SK-MEL-5 (cell line): ENCODE results near the gene C1orf198. TPM values are rescaled to one million over a fixed set of nuclear protein-coding genes. Genes with fewer than 3 reads are reported as not detected.

ENCODE experiments used
- small RNA-seq, 2 experiments: library from RNA; depleted of rRNA; stranded (forward); fragments of <200 nt; gene quantifications; one replicate each; pipeline ENCODE3, GENCODE V24; 2014
- total RNA-seq: library from RNA; depleted of rRNA; stranded (reverse); fragments of >200 nt; shearing (Covaris generic); gene quantifications from 2 replicates; pipeline ENCODE4 v1.2.3, GENCODE V29; 2014; rRNA removed

The C1orf198 gene
- total RNA-seq, 1 experiment from 2014 or later: 24.3 TPM

Small RNAs within 50 kb of the gene (small RNA-seq; reads per million reads assigned to genes)
- gene RN7SL837P (0 reads per million in 2 experiments), gene RNA5SP79 (0.08 to 0.62 reads per million in 2 experiments)

Other genes with a start within 250 kb of the C1orf198 start
- 29.9 and 35.4 TPM in 2 replicates for gene COG2, start 226.0 kb downstream of the C1orf198 start, total RNA-seq
- not detected in 2 replicates for gene AGT, start 154.4 kb downstream of the C1orf198 start, total RNA-seq
- gene CAPN9, start 121.1 kb downstream of the C1orf198 start, total RNA-seq: not detected in 2 replicates
- gene TTC13, start 110.3 kb upstream of the C1orf198 start, total RNA-seq: 7.8 and 10.0 TPM in 2 replicates
- gene ARV1, start 110.6 kb upstream of the C1orf198 start, total RNA-seq: 33.5 and 42.4 TPM in 2 replicates
- 30.7 and 38.7 TPM in 2 replicates for gene FAM89A, start 171.7 kb upstream of the C1orf198 start, total RNA-seq